Vagina (tissue), 2 donors: ENCODE data around the gene RTP3.

Experiments used
- CTCF ChIP-seq, 3 experiments: fragments of 450-650 bp in 2 of 3; fragments of 200-600 bp in 1 of 3; sonication (generic) in 1 of 3; IDR thresholded peaks; one replicate each; pipeline ENCODE4 v1.5.1; 2017 to 2019; ENCODE audit warnings: antibody characterized with exemption in 3 of 3, mild to moderate bottlenecking in 2 of 3, moderate library complexity in 2 of 3
- POLR2A ChIP-seq, 2 donors: fragments of 450-650 bp; IDR thresholded peaks; one replicate each; pipeline ENCODE4 v1.6.1; 2017; ENCODE audit warnings: antibody characterized with exemption in 2 of 2, mild to moderate bottlenecking in 2 of 2, moderate library complexity in 2 of 2

GRCh38 chr3:46478341-46478740, 19.4 kb upstream of the RTP3 start:
- TF ChIP-seq CTCF (IDR thresholded peaks at IDR 0.05), result no peak
- TF ChIP-seq POLR2A (IDR thresholded peaks at IDR 0.05), result no peak
